GM19238 (cell line): ENCODE results near the gene RPSA.
A peak's percentile ranks its signal among the peaks of the same experiment; 100 is the strongest.
"Not testable (repeated sequence)": the region's sequence is repeated elsewhere in the genome, so short reads cannot be mapped to it uniquely, and the experiment has no call there.

ENCODE experiments used
- DNase-seq: peaks from one replicate; pipeline ENCODE4 v3.0.0; 2011; ENCODE audit warnings: low spot score; ENCODE audit not compliant: insufficient read length

The RPSA gene

GRCh38 chr3:39388741-39389248, 17.7 kb upstream of the RPSA start:
- peak; percentile 68 for DNase-seq

GRCh38 chr3:39390181-39390580, 16.3 kb upstream of the RPSA start:
- no peak for DNase-seq

DNA sequence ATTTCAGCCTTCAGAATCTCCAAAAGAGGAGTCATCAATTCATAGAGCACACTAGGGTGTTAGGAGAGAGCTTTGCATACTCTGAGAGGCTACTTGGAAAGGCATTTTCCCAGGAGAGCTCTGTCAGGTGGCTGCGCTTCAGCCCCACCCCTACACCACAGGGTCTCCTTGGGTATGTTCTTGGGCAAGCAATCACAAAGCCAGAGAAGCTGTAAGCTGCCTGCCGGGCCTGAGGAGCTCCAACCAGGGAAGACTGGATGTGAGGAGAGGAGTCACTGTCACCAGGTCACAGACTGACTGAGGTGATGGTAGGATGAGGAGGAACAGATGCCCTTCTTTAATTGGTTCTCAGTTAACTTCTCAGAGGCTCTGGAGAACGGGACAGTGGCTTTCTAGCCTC, 9.8 kb upstream of the RPSA start:
- DNase-seq: no peak

- DNase-seq: no peak
These were observed 7.8 kb upstream of the RPSA start for GRCh38 chr3:39398700-39399099.

DNA sequence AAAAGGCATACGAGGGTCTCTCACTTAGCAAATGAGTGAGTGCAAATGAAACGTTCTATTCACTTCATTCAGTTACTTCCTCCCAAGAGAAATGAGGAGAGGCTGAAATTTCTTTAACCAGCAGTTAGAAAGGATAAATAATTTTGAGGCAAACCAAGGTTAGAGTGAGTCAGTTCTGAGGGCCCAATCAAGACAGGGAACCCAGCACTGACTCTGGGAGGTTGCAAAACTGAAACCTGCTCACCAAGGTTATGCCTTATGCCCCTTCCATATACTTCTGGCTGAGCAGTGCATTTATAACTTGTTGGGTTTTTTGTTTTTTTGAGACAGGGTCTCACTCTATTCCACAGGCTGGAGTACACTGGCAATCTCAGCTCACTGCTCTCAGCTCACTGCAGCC, 4.5 kb upstream of the RPSA start:
- no peak for DNase-seq

- DNase-seq: no peak
These were observed 1.4 kb upstream of the RPSA start for GRCh38 chr3:39404943-39405686.

- no peak for DNase-seq
These were observed 693 bp upstream of the RPSA start for GRCh38 chr3:39405687-39406367.

DNA sequence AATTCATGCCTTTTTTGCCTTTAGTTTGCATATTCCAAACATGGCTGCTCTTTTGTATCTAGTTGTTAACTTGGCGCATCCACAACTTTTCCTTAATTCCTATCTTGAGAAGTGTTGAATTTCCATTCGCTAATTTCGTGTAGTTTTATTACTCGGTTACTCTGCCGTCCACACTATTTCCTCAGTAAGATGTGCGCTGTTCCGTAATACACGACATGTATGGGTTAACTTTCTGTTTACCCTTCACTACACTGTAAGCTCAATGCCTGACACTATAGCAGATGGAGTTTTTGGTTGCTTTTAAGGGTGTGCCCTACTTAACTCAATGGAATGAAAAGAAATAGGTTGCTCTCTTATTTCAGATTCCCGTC, 724 bp downstream of the RPSA start:
- no peak for DNase-seq

DNA sequence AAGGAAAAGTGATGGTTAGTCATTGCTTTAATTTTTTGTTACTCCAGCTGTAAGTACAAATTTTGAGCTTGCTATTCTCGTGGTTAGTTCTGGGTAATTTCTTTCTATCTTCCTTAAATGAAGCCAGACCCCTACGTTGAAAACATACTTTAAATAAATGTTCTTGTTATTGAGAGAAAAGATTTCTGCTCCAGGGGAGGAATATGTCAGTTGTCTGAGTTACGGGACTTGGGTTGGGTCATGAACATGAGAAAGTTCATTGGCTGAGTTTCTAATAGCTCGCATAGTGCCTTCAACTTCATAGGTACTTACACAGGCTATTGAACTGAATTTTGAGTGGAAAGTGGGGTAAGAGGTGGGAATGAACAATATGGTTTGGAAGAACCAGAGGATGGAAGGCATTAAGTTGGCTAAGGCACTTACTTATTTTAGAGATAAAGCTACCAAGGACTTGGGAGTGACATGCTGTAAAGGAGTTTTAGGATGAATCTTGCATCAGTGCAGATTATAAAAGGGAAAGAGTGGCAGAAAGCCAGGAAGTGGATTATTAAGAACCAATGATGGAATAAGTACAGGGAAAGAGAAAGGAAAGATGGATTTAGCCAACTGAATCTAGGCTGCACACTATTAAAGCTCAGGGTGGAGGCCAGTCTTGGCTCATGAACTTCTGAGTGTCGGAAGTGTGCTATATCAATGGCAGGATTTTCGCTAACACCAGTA, 1.4 kb downstream of the RPSA start:
- no peak for DNase-seq

- no peak for DNase-seq
These were observed 2.2 kb downstream of the RPSA start for GRCh38 chr3:39408493-39409372.

DNA sequence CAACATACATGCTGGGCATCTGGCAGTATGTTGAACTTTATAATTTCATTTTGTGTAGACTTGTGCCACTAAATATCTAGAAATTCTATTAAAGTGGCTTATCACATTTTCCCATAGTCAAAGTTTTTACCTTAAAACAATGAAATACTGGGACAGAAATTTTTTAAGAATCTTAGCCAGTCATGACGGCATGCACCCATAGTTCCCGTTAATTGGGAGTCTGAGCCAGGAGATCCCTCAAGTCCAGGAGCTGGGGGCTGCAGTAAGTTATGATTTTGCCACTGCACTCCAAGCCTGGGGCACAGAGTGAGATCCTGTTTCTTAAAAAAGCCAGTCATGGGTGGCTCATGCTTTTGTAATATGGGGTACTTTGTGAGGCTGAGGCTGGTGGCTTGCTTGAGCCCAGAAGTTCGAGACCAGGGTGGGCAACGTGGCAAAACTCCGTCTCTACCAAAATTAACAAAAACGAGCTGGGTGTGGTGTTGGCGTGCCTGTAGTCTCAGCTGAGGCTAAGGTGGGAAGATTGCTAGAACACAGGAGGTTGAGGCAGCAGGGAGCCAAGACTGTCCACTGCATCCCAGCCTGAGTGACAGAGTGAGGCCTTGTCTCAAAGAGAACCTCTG, 3.1 kb downstream of the RPSA start:
- DNase-seq: no peak

- DNase-seq: no peak
These were observed 4.4 kb downstream of the RPSA start for GRCh38 chr3:39410893-39411292.

DNA sequence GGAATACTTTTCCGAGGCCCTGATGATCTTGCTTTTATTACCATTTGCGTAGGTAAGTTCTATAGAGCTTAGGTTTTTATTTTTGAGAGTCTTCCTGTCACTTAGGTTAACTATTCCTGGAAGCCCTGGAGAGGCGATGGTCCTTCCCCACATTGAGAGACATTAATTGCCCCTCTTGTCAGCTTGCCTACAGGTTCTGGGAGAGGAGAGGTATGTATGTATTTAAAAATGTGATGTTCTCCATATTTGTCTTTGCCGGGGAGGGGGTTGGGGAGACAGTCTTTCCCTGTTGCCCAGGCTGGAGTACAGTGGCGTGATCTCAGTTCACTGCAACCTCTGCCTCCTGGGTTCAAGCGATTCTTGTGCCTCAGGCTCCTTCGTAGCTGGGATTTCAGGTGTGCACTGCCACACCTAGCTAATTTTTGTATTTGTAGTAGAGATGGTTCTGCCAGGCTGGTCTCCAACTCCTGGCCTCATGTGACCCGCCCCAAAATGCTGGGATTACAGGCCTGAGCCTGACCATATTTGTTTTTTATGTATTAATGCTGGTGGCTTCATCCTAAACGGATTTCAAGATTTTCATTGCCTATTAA, 6.2 kb downstream of the RPSA start:
- no peak for DNase-seq

- no peak for DNase-seq
These were observed 7.3 kb downstream of the RPSA start for GRCh38 chr3:39413691-39414420.

GRCh38 chr3:39414421-39414907, 7.9 kb downstream of the RPSA start:
- no peak for DNase-seq

- not testable (repeated sequence) for DNase-seq
These were observed 8.8 kb downstream of the RPSA start for GRCh38 chr3:39415302-39415701.

GRCh38 chr3:39415983-39416382, 9.5 kb downstream of the RPSA start:
- DNase-seq: no peak

DNA sequence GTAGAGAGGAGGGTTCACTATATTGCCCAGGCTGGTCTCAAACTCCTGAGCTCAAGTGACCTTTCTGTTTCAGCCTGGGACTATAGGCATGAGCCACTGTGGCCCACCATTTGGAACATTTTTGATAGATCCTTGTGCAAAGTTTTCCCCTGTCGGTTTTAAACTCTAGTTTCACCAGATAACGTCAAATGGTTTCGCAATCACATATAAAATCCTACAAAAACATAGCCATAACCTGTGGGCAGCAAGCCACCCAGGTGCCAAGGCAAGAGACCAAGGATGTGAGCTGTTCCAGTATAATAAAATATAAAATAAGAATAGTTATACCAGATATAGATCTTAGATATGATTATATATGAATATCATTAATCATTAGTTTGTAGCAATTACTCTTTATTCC, 10.5 kb downstream of the RPSA start:
- DNase-seq: not testable (repeated sequence)

DNA sequence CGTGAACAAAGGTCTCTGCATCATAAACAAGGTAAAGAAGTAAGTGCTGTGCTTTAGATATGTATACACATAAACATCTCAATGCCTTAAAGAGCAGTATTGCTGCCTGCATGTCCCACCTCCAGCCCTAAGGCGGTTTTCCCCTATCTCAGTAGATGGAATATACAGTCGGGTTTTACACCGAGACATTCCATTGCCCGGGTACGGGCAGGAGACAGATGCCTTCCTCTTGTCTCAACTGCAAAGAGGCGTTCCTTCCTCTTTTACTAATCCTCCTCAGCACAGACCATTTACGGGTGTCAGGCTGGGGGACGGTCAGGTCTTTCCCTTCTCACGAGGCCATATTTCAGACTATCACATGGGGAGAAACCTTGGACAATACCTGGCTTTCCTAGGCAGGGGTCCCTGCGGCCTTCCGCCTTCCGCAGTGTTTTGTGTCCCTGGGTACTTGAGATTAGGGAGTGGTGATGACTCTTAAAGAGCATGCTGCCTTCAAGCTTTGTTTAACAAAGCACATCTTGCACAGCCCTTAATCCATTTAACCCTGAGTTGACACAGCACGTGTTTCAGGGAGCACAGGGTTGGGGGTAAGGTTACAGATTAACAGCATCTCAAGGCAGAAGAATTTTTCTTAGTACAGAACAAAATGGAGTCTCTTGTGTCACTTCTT, 12.2 kb downstream of the RPSA start:
- DNase-seq: not testable (repeated sequence)
